GM21717 (cell line): Measurements from ENCODE around the gene ZBBX.
"Not testable (repeated sequence)": the region's sequence is repeated elsewhere in the genome, so short reads cannot be mapped to it uniquely, and the experiment has no call there.

Experiments
- ATAC-seq: cut with Tn5 transposase; IDR thresholded peaks from one replicate; pipeline ENCODE4 v1.9.1; 2021; ENCODE audit warnings: mild to moderate bottlenecking, moderate library complexity; ENCODE audit not compliant: unreplicated experiment

ZBBX gene, protein sequence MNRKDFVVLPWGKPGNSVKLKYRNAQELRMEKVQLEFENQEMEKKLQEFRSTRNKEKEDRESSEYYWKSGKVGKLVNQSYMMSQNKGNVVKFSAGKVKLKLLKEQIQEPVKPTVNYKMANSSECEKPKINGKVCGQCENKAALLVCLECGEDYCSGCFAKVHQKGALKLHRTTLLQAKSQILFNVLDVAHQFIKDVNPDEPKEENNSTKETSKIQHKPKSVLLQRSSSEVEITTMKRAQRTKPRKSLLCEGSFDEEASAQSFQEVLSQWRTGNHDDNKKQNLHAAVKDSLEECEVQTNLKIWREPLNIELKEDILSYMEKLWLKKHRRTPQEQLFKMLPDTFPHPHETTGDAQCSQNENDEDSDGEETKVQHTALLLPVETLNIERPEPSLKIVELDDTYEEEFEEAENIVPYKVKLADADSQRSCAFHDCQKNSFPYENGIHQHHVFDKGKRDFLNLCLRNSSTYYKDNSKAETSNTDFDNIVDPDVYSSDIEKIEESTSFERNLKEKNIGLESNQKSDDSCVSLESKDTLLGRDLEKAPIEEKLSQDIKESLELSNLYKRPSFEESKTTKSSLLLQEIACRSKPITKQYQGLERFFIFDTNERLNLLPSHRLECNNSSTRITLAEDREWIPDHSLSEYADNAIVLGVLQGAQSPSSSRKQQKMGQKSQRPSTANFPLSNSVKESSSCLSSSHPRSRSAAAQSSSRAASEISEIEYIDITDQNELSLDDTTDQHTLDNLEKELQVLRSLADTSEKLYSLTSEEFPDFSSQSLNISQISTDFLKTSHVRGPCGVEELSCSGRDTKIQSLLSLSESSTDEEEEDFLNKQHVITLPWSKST

DNA sequence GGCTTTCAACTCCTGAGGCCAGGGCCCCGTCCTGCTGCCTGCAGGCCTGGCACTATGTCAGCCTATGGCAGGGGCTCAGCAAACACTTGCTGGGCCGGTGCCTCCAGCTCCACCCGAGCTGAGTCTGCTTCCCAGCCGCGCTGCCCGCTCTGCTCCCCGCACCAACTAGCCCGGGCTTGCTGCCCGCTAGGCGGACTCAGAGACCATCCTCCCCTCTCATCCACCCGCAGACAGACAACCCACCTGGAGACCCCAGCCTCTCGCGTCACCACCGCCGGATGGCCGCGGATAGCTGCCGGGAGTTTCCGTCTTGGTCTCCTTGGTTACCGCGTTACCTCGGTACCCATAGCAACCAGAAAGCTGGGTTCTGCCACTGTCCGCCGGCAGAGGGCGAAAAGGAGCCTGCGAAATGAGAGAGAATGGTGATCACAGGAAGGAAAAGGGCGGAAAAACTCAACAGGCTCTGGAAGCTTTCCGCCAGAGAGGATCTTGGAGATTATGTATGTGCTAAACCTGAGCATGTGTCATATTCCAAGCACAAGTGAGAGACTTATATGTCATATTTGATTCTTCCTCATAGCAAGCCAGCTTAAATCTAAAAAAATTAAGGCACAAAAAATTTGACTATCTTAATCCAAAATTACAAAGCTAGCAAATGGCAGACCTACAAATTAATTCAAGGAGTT is at the start of gene ZBBX:
ZBBX (minus strand) TSS at position 294 of the 686 bp plus-strand sequence. CDS start 7,396 bp downstream, outside the sequence.
- peak; percentile 100 for ATAC-seq

DNA sequence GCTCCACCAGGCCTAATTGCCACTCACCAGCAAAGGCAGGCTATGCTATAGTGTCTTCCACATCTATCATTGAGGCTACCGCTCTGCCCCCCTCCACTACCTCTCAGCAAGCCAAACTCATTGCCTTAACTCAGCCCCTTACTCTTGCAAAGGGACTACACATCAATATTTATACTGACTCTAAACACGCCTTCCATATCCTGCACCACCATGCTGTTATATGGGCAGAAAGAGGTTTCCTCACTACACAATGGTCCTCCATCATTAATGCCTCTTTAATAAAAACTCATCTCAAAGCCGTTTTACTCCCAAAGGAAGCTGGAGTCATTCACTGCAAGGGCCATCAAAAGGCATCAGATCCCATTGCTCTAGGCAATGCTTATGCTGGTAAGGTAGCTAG is 46.9 kb upstream of the ZBBX start:
- not testable (repeated sequence) for ATAC-seq

DNA sequence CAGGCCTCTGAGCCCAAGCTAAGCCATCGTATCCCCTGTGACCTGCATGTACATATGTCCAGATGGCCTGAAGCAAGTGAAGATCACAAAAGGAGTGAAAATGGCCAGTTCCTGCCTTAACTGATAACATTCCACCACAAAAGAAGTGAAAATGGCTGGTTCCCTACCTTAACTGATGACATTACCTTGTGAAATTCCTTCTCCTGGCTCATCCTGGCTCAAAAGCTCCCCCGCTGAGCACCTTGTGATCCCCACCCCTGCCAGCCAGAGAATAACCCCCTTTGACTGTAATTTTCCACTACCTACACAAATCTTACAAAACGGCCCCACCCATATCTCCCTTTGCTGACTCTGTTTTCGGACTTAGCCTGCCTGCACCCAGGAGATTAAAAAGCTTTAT is 42.3 kb upstream of the ZBBX start:
- ATAC-seq, result not testable (repeated sequence)

DNA sequence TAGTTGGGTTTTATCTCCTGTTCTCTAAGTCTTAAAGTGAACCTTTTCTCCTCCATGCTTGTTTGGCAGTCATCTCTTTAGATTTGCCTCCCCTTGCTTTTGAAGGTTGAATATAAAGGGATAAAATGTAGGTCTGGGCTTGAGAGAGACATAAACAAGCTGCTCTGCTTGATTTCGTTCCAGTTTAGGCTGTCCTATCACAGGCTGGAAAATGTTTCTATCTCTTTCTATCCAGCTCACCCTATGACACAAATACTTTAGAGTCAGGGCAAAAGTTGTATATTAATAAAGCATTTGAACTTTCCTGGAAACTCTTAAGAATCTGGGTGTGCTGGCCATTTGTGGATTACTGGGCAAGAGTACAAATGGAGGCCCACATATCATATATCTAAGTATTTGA is 29.5 kb upstream of the ZBBX start:
- no peak for ATAC-seq

DNA sequence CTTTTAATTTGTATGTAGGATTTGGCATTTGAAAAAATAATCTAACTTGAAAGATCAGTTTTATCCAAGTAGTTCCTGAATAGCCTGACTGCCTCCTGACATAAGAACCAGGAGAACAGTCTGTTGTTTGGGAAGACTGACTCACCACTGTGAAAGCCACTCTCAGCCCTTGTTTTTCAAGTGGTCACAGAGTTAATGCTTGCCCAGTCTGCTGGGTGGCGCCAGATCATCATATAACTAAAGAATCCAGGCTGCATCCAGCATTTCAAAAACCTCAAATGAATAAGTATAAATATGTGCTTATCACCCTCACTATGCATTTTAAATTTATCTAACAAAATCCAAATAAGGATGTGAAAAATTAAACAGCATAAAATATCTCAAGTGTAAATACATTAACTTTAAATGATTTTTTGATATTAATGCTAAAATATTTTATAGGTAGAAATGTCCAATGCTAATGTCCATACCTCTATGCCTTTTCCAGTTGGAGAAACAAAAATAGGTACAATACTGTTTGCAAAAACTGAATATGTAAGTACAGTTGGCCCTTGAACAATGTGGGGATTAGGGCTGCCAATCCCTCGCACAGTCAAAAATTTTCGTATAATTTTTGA is 26.9 kb upstream of the ZBBX start:
- ATAC-seq, result no peak

DNA sequence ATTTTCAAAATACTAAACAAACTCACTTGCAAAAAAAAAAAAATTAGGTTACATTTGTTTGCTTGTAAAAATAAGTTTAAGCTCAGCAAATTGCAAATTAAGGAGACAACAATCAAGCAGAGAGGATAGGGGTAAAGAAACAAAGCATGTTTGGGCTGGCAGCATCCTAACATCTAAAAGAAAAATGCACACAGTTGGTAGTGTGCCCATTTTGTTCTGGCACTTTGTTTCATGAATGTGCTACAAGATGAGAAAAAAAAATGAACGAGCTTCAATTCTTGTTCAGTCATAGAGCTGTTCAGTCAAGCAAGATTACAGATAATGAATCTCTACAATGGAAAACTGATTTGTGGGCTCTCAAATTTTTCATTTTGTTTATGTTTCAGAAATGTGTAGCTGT is 17.7 kb upstream of the ZBBX start:
- ATAC-seq, result no peak

DNA sequence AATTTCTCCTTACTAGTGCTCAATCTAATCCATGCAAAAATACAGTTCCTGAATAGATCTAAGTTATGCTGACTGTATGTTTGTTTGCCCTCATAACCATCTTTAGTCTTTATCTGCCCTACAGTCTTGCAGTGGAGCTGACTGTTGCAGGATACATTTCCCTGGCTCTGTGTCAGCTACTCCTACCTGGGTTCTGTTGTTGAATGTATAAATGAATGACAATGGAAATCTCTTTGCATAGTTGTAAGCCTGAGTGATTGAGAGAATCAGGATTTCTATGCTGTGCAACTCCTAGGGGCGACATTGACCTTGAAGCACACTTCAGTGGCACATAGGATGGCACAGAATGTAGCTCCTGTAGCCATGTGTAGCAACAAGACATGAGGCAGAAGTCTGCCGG is 16.0 kb upstream of the ZBBX start:
- no peak for ATAC-seq

DNA sequence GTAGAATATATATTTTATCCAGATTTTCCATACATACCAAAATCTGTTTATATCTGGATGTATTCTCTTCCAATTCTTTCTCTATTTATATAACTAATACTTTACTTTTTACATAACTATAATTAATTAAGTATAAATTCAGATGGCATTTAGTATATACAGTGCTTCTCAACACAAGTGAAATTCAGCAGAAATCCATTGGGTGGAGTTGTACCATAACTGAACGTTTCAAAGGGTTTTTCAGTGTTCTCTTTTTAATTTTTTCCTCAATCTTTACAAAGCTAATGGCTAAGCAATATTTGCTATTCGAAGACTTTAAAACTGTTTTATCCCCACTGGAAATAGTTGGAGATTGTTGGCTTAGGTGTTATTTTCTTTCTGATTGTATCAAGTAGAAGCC is 13.9 kb upstream of the ZBBX start:
- ATAC-seq, result no peak

DNA sequence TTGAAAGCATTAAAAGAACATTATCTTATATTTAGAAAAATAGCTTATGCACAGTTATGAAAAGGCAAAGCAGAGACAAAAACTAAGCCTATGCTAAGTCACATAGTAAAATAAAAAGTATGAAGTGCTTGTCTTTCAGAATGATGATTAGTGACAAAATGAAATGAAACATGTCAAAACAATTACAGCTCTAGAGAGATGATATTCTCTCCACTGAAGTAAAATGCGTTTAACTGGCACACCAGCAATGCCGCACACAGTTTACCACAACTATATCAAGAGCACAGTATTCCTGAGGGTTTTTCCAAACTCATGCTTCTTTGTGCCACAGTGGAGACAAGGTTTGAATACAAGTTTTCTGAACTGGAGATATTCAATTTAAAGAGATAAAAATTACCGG is 2.1 kb upstream of the ZBBX start:
- no peak for ATAC-seq

DNA sequence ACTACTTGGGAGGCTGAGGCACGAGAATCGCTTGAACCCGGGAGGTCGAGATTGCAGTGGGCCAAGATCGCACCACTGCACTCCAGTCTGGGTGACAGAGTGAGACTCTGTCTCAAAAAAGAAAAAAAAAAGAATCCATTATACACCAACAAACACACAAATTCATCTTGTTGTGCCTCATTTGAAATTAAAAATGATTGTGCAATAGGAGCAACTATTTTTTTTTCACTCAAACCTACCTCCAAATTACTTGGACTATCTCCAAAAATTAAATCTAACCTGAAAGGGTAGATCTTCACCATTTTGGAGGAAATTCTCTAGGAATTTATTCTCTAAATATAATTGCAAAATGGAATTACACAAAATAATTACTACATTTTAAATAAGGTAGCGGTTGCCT is 4.6 kb downstream of the ZBBX start:
- ATAC-seq, result no peak

DNA sequence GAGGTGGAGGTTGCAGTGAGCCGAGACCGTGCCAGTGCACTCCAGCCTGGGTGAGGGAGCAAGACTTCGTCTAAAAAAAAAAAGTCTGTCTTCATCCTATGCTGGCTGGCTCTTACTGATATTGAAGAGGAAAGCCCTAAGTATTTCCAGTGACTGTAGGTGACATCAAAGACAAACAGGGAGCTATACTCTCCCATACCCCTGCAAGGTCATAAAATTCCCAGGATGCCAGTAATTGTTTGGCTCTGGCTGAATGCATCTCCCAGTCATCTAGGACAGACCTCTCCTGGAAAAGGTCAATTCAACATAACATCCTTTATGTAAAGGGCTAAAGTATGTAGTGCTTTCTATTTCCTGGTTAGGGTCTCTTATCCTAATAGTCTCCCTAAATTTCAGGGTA is 8.0 kb downstream of the ZBBX start:
- no peak for ATAC-seq

DNA sequence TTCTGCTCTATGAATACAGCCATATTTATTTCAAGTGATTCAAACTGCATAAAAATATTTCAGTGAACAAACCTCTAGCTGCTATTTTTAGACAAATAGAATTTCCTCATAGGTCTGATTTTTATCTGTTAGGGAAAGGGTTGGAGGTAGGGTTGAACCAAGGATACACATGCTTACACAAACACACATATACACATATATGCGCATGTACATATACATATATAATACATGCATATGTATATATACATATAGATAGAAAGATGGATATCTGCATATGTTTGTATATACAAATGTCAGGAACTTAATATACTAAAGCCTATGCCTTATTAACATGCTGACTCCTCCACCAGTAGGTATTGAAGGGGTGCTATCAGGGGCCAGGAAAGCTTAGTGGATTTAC is 18.1 kb downstream of the ZBBX start:
- no peak for ATAC-seq

DNA sequence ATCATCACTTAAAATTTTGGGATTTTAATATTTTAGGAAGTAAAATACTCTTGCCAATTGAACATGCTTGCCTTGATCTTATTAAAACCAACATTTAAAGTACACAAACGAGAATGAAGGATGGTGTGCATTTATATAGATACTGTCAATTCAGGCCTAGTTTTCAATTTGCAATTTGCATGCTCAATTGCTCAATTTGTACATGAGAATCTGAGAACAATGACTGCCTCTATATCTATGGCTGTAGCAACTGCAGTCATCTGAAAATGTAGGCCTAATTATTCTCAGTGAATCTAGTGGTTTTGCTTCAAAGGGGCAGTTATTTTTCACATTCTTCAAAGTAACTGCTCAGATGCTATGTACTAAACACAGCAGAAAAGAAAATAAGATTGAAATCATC is 18.8 kb downstream of the ZBBX start:
- ATAC-seq, result no peak

DNA sequence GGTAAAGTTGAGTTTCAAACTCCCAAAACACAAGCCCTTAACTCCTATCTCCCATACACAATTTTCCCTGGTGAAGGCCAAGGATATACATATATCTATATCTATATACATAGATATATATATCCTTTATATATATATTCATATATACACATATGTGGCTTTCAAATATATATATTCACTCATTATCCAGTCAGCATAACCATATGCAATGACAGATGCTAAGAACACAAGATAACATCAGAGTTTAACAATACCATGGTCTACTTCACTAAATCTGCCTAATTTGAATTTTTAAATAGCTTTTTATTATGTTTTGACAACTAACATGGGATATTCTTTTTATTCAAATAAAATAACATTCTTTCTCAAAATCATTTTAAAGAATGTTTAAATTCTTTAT is 24.7 kb downstream of the ZBBX start:
- ATAC-seq, result no peak

DNA sequence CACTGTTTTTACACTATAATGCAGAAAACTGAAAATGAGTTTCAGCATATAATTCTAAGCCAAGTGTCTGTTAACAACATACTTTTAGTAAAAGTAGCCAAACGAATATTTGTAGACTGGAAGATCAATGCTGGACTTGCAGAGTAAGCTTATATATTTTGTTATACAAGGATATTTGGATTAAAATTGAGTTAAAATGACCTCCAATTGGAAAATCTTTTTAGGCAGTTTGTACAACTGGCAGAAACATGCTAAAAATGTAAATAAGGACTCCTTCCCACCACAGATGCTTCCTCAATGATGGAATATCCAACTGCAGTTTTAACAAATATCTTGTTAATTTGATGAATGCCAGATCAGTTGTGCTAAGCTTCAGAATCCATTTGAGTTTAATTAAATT is 25.3 kb downstream of the ZBBX start:
- ATAC-seq, result no peak

DNA sequence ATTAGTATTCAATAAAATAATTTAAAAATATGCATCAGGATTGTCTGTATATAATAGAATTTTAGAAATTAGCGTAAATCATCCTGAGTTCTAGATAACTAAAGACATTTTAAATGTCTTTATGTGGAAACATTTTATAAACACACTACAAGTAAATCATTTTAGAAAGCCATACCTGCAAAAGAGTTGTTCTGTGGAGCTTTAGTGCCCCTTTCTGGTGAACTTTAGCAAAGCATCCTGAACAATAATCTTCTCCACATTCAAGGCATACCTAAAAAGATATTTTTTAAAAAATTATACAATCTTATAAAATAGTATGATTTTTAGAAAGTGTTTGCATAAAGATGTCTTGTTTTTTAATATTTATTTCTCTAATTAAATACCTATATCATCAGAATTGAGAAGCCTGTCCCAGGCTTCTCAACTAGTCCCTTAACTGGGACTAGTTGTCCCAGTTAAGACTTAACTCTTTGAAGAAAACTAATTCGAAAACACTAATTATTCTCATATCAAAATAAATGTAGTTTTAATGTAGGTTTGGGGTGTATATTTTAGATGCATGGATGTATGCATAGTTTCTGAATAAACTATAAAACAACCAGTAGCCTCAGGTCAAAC is 29.7 kb downstream of the ZBBX start:
- no peak for ATAC-seq

DNA sequence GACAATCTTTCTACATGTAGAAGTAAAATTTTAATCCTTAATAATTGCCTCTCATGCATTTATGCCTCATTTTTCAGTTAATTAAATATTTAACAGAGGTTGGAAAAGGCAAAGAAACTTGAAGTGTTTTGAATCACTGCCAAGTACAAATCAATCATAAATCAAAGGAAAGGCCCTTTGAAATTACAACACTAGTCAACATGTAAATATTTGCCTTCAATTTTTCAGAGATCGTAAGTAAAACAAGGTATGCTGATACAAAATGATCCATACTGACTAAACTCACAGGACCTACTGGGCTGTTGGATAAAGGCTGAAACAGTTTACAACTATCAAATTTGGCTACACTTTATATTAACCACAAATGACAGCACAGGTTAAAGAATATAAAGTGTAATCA is 33.9 kb downstream of the ZBBX start:
- no peak for ATAC-seq

DNA sequence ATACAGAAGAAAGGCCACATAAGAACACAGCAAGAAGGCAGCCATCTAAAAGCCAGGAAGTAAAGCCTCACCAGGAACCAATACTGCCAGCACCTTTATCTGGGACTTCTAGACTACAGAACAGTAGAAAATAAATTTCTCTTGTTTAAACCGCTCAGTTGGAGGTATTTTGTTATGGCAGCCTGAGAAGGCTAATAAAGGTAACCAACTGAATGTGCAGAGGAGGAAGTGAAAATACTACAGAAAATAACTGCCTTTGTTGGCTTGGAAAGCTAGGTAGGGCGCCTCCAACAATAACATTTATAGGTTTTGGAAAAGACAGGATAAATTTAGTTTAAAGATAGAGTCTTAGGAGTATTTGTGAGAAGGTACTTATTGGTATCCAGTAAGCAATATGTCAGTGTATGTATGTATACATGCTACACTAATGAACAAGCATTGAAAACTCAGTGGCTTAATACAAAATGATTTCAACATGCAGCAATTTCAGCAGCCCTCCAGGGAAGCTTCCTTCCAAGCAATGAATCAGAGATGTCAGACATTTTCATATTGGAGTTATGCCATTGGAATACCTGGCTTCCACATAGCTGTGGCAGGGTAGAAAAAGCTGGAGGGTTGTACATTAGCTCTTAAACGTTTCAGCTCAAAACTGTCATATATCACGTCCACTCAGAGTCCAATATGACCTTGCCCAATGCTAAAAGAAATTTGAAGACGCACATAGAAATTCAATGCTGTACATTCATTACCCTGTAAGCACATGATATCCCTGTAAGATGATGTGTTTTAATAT is 48.9 kb downstream of the ZBBX start:
- ATAC-seq, result no peak

DNA sequence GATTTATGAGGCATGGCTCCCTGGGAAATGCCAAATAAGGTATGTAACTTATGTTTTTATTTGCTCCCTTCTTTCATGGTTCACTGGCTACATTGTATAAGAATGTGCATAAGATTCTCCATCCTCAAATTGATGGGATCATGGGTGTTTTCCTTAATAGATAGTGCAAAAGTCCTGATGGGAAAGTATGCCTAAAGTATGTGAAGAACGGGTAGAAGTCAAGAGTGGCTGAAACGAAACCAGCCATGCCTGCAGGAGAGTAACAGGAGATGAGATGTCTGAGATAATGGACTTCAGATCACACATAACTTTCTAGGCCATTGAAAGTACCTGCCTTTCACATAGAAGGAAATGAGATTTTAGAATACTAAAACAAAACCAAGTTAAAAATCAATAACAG is 56.5 kb downstream of the ZBBX start:
- ATAC-seq, result no peak
